GM19035 (cell line): Measurements from ENCODE around the gene BTBD16.

Experiments used
- ATAC-seq: cut with Tn5 transposase; IDR thresholded peaks from one replicate; pipeline ENCODE4 v1.9.1; 2021; ENCODE audit not compliant: unreplicated experiment

The BTBD16 gene

DNA sequence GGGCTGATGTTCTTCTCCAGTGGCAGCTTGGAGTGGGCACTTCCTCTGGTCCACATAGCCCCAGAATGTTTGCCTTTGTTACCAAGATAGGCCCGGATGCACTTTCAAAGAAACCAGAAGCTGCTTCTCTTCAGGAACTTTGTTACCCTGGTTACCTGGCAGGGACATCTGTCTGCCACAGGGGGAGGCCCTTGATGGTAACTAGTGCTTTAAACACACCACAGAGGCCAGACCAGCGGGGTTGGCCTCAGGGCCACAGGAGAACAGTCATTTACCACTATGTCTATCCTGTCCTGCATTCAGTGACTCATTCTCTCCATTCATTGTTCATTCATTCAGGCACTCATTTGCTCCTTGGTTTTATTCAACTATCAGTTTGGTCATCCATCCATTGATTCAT lies 91.5 kb downstream of the BTBD16 start:
- ATAC-seq, result no peak

GRCh38 chr10:122363311-122363710 lies 92.2 kb downstream of the BTBD16 start:
- ATAC-seq, result no peak

DNA sequence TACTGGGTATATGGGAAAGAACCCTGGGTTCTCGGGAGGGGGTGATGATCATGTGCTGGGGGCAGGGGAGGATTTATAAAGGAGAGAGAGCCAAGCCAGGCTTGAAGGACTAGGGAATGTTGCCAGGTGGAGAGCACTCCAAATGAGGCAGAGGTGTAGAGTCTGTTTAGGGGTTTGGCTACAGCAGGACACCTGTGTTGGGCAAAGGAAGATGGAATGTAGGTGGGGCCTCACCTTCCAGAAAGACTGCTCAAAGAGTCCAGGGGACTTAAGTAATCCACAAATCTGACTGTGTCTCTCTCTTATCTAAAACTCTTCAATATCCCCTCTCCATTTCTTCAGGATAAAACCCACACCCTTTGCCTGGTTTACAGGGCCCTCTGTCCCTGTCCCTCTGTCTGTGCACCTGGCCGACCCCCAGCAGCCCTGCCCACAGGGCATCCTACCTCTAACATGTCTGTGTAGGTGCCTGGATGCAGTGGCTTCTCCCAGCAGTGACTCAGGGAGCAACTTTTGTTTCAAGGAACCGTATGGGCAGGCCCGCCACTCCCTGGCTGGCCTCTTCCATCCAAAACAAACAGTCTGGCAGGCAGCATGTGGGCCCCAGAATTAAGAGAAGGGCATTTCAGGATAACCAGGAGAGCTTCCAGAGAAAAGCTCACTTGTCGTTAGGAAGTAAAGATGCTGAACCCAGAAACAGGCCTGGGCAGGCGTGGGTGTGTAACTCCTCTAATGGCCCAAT lies 92.8 kb downstream of the BTBD16 start:
- ATAC-seq, result no peak

DNA sequence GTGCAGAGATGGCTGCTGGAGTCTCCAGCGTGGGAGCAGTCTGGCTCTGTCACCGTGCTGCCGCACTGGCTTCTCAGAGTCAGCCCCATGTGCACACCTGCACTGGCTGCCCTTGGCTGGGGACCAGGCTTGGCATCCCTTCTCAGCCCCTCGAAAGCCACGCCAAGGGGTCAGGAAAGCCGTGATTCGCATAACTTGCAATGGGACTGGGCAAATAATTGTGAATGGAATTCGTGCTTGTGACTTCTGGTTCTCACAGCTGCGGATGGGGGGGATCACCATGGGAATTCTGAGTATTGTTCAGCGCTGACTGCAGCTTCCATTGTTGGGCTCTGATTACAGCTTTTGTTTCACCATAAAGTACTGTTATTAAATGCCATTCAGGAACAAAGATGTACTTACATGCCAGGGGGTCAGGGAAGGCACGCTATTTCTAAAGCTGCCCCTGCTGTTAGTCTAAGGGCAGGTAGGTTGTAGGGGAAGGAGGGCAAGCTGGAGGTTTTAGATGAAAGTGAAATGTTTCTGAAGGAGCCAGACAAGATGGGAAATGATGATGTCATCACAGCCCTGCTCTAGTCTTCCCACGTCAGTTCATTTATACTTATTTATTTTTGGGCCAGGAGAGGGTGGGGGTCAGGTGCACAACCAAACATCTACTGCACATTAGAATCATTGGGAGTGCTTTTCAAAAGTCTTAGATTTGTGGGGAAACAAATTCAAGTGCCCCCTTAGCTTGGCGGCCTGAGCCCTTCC lies 97.6 kb downstream of the BTBD16 start:
- ATAC-seq, result no peak

GRCh38 chr10:122373108-122373507 lies 102.0 kb downstream of the BTBD16 start:
- no peak for ATAC-seq

- no peak for ATAC-seq
Measured at GRCh38 chr10:122373721-122374120, 102.6 kb downstream of the BTBD16 start.

DNA sequence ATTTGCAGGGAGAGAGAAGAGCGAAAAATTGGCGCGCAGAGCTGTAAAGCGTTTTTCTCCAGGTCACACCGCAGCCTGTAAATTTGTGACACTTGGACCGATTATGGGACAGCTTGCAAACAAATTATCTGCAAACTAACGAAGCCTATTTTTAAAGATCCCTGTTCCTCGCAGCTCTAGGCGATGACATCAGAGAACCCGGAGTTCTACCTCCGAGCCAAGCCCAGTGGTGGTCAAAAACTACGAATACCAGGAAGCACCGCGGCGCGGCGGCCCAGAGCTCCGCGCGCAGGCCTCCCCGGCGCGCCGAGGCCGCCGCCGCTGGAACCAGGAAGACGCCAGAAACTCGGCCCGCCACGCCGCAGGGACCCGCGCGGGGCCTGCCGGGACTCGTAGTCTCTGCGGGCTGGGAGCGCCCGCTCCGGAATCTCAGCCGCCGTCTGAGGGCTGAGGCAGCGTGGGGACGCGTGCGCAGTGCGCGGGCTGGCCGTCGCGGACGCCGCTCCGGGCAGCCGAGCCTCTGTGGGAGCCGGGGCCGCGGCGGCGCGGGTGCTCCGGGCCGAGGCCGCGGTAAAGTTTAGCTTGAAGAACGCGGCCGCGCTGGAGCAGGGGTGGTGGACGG lies 103.3 kb downstream of the BTBD16 start, which contains the start of gene PLEKHA1:
PLEKHA1 (plus strand) TSS at position 472 of the 622 bp plus-strand sequence. CDS start 18,493 bp downstream, outside the sequence.
- peak; percentile 87 for ATAC-seq

DNA sequence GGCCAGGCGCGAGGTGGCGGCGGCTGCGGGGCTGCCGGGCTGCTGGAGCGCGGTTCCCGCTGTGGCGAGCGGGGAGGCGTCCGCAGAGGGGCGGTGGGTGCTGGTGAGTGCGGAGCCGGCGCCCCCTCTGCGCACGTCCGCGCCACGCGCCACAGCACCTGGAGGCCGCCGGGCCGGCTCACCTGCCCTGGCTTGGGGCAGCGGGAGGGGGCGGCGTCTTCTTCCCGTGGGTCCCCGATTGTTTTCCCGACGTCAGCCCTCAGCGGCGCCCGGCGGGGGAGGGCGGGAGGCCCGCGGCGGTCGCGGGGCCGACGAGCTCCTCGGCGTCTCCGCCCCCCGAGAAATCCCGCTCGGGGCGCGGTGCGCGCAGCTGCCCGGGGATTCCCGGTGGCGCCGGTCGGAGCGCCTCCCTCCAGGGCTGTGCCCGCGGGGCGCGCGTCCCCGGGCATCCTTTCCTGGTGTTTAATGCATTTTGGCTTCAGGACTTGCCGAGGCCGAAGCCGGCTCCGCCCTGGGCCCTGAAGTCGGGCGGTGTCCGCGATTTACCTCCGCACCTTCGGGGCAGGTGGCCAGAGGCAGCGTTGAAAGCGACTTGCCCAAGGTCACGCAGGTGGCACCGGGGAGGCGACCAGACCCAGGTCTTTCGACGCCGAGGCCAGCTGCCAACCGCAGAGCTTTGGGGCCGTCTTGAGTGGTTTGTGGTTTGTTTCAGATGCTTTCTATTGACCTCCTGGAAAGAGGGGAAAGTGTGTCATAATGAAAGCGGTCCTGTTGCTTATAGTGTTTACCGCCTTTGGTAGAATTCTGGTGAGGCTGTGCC lies 104.0 kb downstream of the BTBD16 start:
- ATAC-seq, result peak; percentile 54

- no peak for ATAC-seq
Measured at GRCh38 chr10:122375679-122376160, 104.6 kb downstream of the BTBD16 start.

- no peak for ATAC-seq
Measured at GRCh38 chr10:122376364-122376961, 105.4 kb downstream of the BTBD16 start.

GRCh38 chr10:122379041-122379440 lies 107.9 kb downstream of the BTBD16 start:
- no peak for ATAC-seq

DNA sequence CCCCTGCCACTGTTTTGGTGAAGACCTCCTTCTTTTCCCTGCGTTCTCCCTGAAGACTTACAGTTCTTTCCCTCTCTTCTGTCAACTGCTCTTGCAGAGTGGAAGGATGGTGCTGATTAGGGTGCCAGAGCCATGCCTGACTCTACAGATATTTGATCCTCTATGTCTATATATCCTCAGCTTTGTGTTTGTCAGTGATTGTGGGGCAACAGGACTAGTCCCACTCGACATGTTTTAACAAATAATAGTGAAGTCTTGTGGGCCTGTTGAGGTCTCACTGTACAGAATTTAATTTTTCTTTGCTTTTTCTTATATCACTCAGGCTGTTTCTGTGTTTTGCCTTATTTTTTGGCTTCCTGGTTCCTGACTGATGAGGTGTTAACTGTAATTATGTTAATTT lies 108.4 kb downstream of the BTBD16 start:
- ATAC-seq, result no peak

DNA sequence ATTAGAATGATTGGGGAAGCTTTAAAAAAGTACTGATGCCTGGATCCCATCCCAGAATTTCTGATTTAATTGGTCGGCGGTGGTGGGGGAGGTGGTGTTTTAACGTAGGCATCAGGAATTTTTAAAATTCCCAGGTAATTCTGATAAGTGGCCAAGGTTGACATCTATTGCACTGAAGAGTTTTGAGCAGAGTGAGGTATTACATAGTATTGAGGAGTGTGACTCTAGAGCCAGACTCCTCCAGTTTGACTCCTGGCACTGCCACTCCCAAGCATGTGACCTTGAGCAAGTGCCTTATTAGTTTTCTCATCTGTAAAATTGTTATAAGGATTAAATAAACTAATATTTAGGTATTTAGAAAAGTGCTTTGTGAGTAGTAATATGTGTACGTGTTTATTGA lies 109.6 kb downstream of the BTBD16 start:
- no peak for ATAC-seq

- ATAC-seq, result no peak
Measured at GRCh38 chr10:122381680-122382079, 110.6 kb downstream of the BTBD16 start.

DNA sequence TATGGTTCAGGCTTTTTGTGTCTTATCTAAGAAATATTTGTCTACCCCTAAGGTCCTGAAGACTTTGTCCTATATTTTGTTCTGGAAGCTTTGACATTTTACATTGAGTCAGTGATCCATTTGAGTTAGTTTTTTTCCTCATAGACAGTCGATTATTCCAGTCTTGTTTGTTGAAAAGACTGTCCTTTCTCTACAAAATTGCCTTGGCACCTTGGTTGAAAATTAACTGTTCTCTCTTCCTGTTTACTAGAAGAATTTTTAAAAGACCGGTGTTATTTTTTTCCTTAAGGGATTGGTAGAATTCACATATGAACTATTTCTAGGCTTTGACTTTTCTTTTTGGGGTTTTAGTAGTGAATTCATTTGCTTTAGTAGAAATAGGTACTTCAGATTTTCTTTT lies 115.4 kb downstream of the BTBD16 start:
- ATAC-seq, result no peak

DNA sequence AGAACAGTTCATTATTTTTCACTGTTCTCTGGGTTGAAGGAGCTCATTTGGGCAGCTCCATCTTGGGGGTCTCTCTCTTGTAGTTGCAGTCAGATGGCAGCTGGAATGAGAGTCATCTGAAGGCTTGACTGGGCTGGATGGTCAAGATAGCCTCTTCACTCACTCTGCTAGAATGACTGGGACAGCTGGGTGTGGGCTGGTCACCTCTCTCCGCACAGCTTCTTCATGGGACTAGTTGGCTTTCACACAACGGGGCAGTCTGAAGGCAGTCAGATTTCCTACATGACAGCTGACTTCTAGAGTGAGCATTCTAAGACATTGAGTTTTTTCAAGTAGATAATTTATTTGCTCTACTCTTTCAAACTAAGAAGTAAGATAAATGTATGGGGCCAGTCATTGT lies 116.5 kb downstream of the BTBD16 start:
- ATAC-seq, result no peak
